ENCODE measurements around the gene MAP7D2. TPM values are rescaled to one million over a fixed set of nuclear protein-coding genes. Genes with fewer than 3 reads are reported as not detected.

MAP7D2 gene
- total and polyA plus RNA-seq, 4 donors: 0.37 to 0.75 (median 0.57) TPM

DNA sequence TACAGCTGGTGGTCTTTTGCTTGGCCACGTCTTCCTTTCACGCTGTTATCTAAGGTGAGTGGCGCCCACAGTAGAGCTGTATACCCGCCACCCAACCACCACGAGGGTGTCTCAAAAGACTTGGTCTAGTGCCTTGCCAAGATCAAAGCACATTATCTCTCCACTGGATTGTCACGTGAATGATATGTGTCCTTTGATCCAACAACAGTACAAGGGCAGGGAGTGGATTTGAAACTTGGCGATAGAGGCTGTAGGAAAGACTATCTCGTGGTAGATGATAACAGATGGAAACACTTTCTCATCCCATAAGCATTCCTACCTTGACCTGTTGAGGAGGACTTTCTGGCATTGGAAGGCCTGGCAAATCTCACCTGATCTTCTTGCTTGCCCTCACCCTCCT lies 88.1 kb downstream of the MAP7D2 start:
- Histone ChIP-seq H3K36me3 (ENCODE audit: control insufficient read depth in 4 of 4, insufficient read depth in 4 of 4, low read length in 4 of 4) (no peaks in the 10 kb centered on the region), H3K9ac (ENCODE audit: insufficient read depth in 1 of 2, low read length in 2 of 2) (no peak overlapping the region), H3K27ac (ENCODE audit: low read depth in 1 of 2, low read length in 1 of 2) (no peak overlapping the region), H3K27me3 (ENCODE audit: control insufficient read depth in 3 of 3, insufficient read depth in 3 of 3, low read length in 2 of 3) (peaks cover 0 to 47% (median 33%) of the 10 kb centered on the region in 3 donors), H3K4me1 (ENCODE audit: control insufficient read depth in 5 of 5, insufficient read depth in 5 of 5, low read length in 5 of 5) (no peaks in the 10 kb centered on the region), H3K9me3 (ENCODE audit: control insufficient read depth in 4 of 4, insufficient read depth in 3 of 4, low read length in 3 of 4) (no peaks in the 10 kb centered on the region), H3K4me3 (no peak overlapping the region)
- DNase-seq (no peak), ATAC-seq (ENCODE audit: insufficient read depth, low FRiP score) (no peak)
- 82 to 90% methylated on average over 8 of the region's 8 CpGs for WGBS, 2 donors
- TF ChIP-seq, protein P1, sequence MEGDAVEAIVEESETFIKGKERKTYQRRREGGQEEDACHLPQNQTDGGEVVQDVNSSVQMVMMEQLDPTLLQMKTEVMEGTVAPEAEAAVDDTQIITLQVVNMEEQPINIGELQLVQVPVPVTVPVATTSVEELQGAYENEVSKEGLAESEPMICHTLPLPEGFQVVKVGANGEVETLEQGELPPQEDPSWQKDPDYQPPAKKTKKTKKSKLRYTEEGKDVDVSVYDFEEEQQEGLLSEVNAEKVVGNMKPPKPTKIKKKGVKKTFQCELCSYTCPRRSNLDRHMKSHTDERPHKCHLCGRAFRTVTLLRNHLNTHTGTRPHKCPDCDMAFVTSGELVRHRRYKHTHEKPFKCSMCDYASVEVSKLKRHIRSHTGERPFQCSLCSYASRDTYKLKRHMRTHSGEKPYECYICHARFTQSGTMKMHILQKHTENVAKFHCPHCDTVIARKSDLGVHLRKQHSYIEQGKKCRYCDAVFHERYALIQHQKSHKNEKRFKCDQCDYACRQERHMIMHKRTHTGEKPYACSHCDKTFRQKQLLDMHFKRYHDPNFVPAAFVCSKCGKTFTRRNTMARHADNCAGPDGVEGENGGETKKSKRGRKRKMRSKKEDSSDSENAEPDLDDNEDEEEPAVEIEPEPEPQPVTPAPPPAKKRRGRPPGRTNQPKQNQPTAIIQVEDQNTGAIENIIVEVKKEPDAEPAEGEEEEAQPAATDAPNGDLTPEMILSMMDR (IDR thresholded peaks at IDR 0.05; ENCODE audit: control extremely low read depth, extremely low read depth): no peak

DNA sequence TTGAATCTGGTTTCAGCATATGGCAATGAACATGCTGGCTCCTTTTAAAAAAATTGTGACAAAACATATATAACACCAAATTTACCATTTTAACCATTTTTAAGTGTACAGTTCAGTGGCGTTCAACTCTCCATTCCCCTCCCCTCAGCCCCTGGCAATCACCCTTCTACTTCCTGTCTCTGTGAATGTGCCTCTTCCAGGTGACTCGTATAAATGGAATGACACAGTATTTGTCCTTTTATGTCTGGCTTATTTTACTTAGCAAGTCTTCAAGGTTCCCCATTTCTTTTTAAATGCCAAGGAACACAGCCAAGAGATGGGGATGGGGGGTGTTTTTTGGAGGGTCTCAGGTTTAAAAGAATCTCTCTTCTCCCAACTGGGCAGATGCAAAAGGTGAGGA lies 90.4 kb downstream of the MAP7D2 start:
- H3K27me3 ChIP-seq (ENCODE audit: control insufficient read depth in 3 of 3, insufficient read depth in 3 of 3, low read length in 2 of 3): peaks cover 0 to 54% (median 41%) of the 10 kb centered on the region in 3 donors
- no peak overlapping the region for H3K9ac ChIP-seq (ENCODE audit: insufficient read depth in 1 of 2, low read length in 2 of 2)
- H3K36me3 ChIP-seq (ENCODE audit: control insufficient read depth in 4 of 4, insufficient read depth in 4 of 4, low read length in 4 of 4): no peaks in the 10 kb centered on the region
- 23 to 44% methylated on average over 2 of the region's 2 CpGs for WGBS, 2 donors
- peaks cover 0 to 5% (median 0%) of the 10 kb centered on the region in 4 donors for H3K9me3 ChIP-seq (ENCODE audit: control insufficient read depth in 4 of 4, insufficient read depth in 3 of 4, low read length in 3 of 4)
- H3K27ac ChIP-seq (ENCODE audit: low read depth in 1 of 2, low read length in 1 of 2): no peak overlapping the region
- H3K4me3 ChIP-seq: no peak overlapping the region
- DNase-seq (no peak), ATAC-seq (ENCODE audit: insufficient read depth, low FRiP score) (no peak)
- H3K4me1 ChIP-seq (ENCODE audit: control insufficient read depth in 5 of 5, insufficient read depth in 5 of 5, low read length in 5 of 5): no peaks in the 10 kb centered on the region
- TF ChIP-seq, protein P1 (IDR thresholded peaks at IDR 0.05; ENCODE audit: control extremely low read depth, extremely low read depth): no peak

DNA sequence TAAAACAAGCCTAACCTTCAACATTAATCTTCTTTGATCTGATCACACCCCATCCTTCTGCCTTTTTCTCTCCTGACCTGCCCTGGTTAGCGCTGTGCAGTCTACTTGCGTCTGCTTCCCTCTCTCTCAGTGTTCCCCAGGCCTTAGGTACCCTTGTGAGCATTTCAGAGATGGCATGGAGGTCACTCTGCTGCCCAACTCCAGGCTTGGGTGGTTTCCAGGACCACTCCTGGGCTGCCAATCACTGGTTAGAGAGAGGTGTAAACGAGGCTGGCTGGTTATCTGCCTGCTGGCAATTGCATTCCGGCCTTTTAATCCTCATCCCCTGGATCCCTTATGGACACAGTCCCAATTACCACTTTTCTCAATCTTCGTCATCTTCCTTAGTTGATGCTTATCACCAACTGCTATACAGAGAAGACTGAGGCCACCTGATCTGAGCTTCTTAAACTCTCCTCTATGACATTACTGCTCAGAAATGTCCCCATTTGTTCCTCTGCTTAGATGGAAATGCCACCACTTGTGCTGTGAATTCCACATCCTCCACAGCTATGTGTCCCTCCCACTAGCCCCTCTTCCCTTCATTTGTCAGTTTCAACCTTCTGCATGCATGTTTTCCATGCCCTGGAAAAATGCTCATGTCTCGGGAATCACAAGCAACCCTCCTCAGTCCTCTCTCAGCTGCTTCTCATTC lies 96.9 kb downstream of the MAP7D2 start:
- Histone ChIP-seq H3K9ac (ENCODE audit: insufficient read depth in 1 of 2, low read length in 2 of 2) (no peak overlapping the region), H3K27me3 (ENCODE audit: control insufficient read depth in 3 of 3, insufficient read depth in 3 of 3, low read length in 2 of 3) (peaks cover 0 to 66% (median 27%) of the 10 kb centered on the region in 3 donors), H3K9me3 (ENCODE audit: control insufficient read depth in 4 of 4, insufficient read depth in 3 of 4, low read length in 3 of 4) (peaks cover 0 to 21% (median 2%) of the 10 kb centered on the region in 4 donors), H3K36me3 (ENCODE audit: control insufficient read depth in 4 of 4, insufficient read depth in 4 of 4, low read length in 4 of 4) (no peaks in the 10 kb centered on the region), H3K4me1 (ENCODE audit: control insufficient read depth in 5 of 5, insufficient read depth in 5 of 5, low read length in 5 of 5) (no peaks in the 10 kb centered on the region), H3K4me3 (no peak overlapping the region), H3K27ac (ENCODE audit: low read depth in 1 of 2, low read length in 1 of 2) (no peak overlapping the region)
- no peak for DNase-seq
- 80 to 94% methylated on average over 6 of the region's 6 CpGs for WGBS, 2 donors
- ATAC-seq (ENCODE audit: insufficient read depth, low FRiP score): no peak
- TF ChIP-seq, protein P1 (IDR thresholded peaks at IDR 0.05; ENCODE audit: control extremely low read depth, extremely low read depth): no peak

DNA sequence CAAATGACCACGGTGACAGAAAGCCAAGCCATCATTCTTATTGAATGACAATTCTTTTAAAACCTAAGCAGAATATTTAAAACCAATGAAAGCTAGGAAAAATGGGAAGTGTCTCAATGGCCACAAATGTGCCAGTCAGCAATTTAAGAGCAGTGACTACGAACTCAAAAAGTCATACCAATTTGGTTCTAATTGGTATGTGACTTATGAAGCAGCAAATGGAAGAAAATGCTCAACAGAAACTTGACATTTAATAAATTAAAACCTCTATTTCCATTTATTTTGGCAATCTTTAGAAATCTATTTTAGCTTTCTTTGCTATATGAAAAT lies 100.1 kb downstream of the MAP7D2 start:
- no peak for ATAC-seq (ENCODE audit: insufficient read depth, low FRiP score)
- no peak overlapping the region for H3K4me3 ChIP-seq
- no peak overlapping the region for H3K27ac ChIP-seq (ENCODE audit: low read depth in 1 of 2, low read length in 1 of 2)
- DNase-seq: no peak
- 83 to 93% methylated on average over 2 of the region's 2 CpGs for WGBS, 2 donors
- TF ChIP-seq, protein P1 (IDR thresholded peaks at IDR 0.05; ENCODE audit: control extremely low read depth, extremely low read depth): no peak
- H3K9ac ChIP-seq (ENCODE audit: insufficient read depth in 1 of 2, low read length in 2 of 2): no peak overlapping the region
- H3K4me1 ChIP-seq (ENCODE audit: control insufficient read depth in 5 of 5, insufficient read depth in 5 of 5, low read length in 5 of 5): no peaks in the 10 kb centered on the region
- H3K36me3 ChIP-seq (ENCODE audit: control insufficient read depth in 4 of 4, insufficient read depth in 4 of 4, low read length in 4 of 4): no peaks in the 10 kb centered on the region
- peaks cover 0 to 18% (median 2%) of the 10 kb centered on the region in 4 donors for H3K9me3 ChIP-seq (ENCODE audit: control insufficient read depth in 4 of 4, insufficient read depth in 3 of 4, low read length in 3 of 4)
- peaks cover 0 to 55% (median 22%) of the 10 kb centered on the region in 3 donors for H3K27me3 ChIP-seq (ENCODE audit: control insufficient read depth in 3 of 3, insufficient read depth in 3 of 3, low read length in 2 of 3)

Measured in lung (tissue), 12 donors.